Measurements from ENCODE around the gene NUDT17.

The NUDT17 gene

DNA sequence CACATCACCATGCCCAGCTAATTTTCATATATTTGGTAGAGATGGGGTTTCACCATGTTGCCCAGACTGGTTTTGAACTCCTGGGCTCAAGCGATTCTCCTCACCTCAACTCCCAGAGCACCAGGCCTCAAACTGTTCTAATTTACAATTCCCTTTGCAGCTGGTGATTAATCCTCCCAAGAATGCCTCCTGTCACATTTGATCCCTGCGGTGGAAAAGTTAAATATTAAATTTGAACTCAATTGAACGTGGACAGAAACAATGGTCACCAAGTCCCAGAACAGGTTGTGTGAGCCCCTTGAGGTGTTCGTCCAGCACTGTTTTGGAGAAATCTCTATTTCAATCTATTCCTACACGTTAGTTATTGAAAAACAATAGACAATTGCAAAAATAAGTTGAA is 42.2 kb downstream of the NUDT17 start:
- DNase-seq (ENCODE audit: low read depth in 3 of 3, low spot score in 1 of 3) = no peak

- no peak for DNase-seq (ENCODE audit: low read depth in 3 of 3, low spot score in 1 of 3)
These were observed 44.3 kb downstream of the NUDT17 start for GRCh38 chr1:145889722-145890121.

GRCh38 chr1:145891143-145891542 is 45.7 kb downstream of the NUDT17 start:
- no peak for DNase-seq (ENCODE audit: low read depth in 3 of 3, low spot score in 1 of 3)

- peak in 2 of 3 donors; percentile 10 to 45 for DNase-seq (ENCODE audit: low read depth in 3 of 3, low spot score in 1 of 3)
These were observed 46.4 kb downstream of the NUDT17 start for GRCh38 chr1:145891587-145892485.

DNA sequence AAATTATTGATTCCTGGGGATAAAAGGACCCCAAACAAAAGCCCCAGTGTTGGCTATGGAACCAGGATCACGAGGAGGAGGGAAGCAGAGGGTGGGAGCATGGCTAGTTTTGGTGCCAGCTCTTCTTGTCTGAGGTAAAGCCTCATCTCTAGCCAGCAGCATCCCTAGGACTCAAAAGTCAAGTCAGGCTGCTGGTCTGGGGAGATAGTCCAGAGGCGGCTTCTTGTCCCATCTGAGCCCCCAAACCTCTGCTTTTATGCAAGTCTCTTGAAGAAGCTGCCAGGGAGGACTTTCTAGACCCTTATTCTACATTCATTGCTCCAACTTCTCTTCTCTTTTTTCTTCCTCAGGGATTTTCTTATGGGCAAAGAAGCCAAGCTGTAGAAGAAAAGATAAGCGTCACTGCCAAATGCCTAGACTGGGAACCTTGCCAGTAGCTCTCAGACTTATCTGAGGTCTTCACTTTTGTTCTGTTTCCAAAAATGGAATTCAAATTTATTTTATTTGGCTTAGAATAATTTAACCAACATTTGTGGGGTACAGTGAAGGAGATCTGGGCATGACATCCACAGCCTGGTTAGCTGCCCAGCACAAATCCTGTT is 47.2 kb downstream of the NUDT17 start:
- DNase-seq (ENCODE audit: low read depth in 3 of 3, low spot score in 1 of 3) = no peak

DNA sequence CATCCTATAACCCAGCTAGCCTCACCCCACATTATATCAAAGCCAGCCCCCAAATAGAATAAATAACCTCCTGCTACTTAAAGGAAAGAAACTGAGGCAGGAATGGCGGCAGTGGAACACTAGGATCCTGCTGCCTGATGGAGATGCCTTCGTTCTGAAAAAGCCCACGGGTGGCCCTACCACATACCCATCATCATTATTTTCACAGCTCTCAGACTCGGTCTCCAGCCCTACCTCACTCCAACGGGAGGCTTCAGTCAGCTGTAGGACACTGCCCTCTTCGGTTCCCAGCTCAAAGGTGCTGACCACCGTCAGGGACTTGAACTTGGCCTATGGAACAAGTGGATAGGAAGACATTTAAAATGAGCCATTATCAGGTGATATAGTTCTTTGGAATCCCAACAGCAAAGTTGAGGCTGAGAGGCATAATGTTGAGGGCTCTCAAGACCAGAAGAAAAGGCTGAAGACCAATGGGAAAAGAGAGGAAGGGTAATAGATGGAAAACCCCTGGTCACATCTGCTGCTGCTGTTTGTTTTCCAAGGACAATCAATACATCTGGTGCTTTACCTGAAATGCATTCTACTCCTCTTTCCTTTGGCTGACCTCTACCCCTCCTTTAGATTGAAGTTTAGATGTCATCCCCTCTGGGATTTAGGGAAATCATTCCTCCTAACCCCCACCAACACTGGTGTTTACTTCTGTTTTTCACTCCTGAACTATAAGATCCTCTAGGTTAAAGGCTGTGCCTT is 48.1 kb downstream of the NUDT17 start:
- no peak for DNase-seq (ENCODE audit: low read depth in 3 of 3, low spot score in 1 of 3)

DNA sequence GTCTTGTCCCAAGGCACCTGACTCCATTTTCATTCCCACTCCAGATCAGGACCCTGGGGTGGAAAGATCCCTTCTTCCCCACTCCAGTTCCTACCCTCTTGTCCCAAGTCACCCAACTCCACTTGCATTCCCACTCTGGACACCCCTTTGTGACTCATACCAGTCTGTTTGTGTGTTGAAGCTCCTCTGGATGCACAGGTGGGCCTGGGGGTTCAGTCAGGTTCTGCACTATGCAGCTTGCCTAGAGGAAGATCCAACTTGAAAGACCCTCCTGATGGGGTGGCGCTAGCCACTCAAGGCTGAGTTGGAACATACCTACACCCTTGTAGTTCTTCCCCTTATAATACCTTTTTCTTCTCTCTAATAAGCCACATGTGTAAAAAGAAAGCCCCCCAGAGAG is 50.0 kb downstream of the NUDT17 start:
- no peak for DNase-seq (ENCODE audit: low read depth in 3 of 3, low spot score in 1 of 3)

DNA sequence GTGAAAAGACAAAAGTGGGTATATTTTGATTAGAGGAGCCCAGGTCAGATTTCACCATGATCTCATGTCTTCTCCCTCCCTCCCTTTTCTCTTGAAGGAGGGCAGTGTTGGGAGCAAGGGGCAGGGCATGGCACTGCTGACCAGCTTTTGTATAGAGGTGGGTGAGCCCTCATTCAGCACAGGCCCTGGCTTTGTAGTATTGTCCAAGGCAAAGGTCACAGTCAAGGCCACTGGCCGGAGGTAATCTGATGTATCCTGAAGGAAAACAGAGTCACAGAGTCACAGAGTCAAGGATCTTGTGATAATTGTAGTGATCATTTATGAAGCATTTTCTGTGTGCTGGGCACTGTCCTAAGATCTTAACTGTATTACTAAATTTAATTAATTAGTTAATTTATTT is 52.5 kb downstream of the NUDT17 start:
- no peak for DNase-seq (ENCODE audit: low read depth in 3 of 3, low spot score in 1 of 3)
